GM12878 (cell line): Measurements from ENCODE around the gene PGGT1B. TPM values are rescaled to one million over a fixed set of nuclear protein-coding genes. Genes with fewer than 3 reads are reported as not detected.

Experiments
- ATAC-seq: fragments of 200-7000 bp; cut with Tn5 transposase; 3 replicates; pipeline ENCODE4 v1.9.1; 2020; ENCODE audit warnings: mild to moderate bottlenecking, moderate library complexity
- BruUV-seq: library from RNA; stranded (reverse); fragments of 400-500 nt; replicated peaks from 2 replicates; lab custom pipeline; 2021; lab: Mats Ljungman, UMichigan
- CTCF ChIA-PET: fragments of 300-600 bp; sonication (Branson Sonifier 250); formaldehyde crosslinking; extraction: SDS; loops from one replicate; lab custom pipeline; 2021; ENCODE audit warnings: inconsistent platforms; lab: Yijun Ruan, JAX
- POLR2A ChIA-PET: fragments of 350-600 bp; formaldehyde crosslinking; extraction: SDS; loops from one replicate; lab custom pipeline; 2021; ENCODE audit warnings: inconsistent platforms; lab: Charles Lee
- RAD21 ChIA-PET: fragments of 300-600 bp; sonication (Branson Sonifier 250); formaldehyde crosslinking; loops from one replicate; lab custom pipeline; 2023; ENCODE audit warnings: antibody characterized with exemption; ENCODE audit not compliant: unreplicated experiment; lab: Charles Lee
- SMC1A ChIA-PET: fragments of 300-600 bp; sonication (Branson Sonifier 250); formaldehyde crosslinking; loops from one replicate; lab custom pipeline; 2023; ENCODE audit not compliant: unreplicated experiment, uncharacterized antibody; lab: Charles Lee
- DNase-seq: peaks from one replicate; pipeline ENCODE4 v3.0.0-alpha.2; 2011; ENCODE audit warnings: low read depth, low spot score
- FAIRE-seq: peaks from 3 replicates; lab custom pipeline; 2011; peaks lifted over from hg19 to GRCh38; lab: Jason Lieb, UNC
- H2AFZ ChIP-seq: 2 replicates; pipeline ENCODE4 v1.6.0; 2011; ENCODE audit warnings: low read depth, low read length, control low read depth; ENCODE audit not compliant: control insufficient read depth
- H3K27ac ChIP-seq: 2 replicates; pipeline ENCODE4 v1.5.1; 2011; ENCODE audit warnings: control low read depth; ENCODE audit not compliant: control insufficient read depth, insufficient read depth
- H3K27me3 ChIP-seq, 2 experiments: replicated peaks in 1 of 2; 2 replicates each; pipeline versions ENCODE4 v1.6.0 to v1.6.1; 2011; ENCODE audit warnings: low read length in 1 of 2; ENCODE audit not compliant: control insufficient read depth in 2 of 2, insufficient read depth in 2 of 2
- H3K36me3 ChIP-seq, 2 experiments: 2 replicates each; pipeline ENCODE4 v1.5.1; 2011; ENCODE audit warnings: low read length in 1 of 2; ENCODE audit not compliant: control insufficient read depth in 2 of 2, insufficient read depth in 2 of 2
- H3K4me1 ChIP-seq: 2 replicates; pipeline ENCODE4 v1.6.1; 2011; ENCODE audit warnings: mild to moderate bottlenecking, low read length, moderate library complexity, mixed read lengths; ENCODE audit not compliant: control insufficient read depth, insufficient read depth
- H3K4me2 ChIP-seq: 2 replicates; pipeline ENCODE4 v1.6.0; 2011; ENCODE audit warnings: control low read depth; ENCODE audit not compliant: control insufficient read depth, insufficient read depth
- H3K4me3 ChIP-seq: fragments of 200-600 bp; sonication (generic); 2 replicates; pipeline ENCODE4 v1.5.1; 2016
- H3K79me2 ChIP-seq: 2 replicates; pipeline ENCODE4 v1.6.0; 2011; ENCODE audit warnings: low read length; ENCODE audit not compliant: control insufficient read depth, insufficient read depth
- H3K9ac ChIP-seq: 2 replicates; pipeline ENCODE4 v1.8.0; 2011; ENCODE audit warnings: low read length, control low read depth, mixed read lengths; ENCODE audit not compliant: control insufficient read depth, insufficient read depth
- H3K9me3 ChIP-seq: replicated peaks from 3 replicates; pipeline ENCODE4 v1.5.1; 2011; ENCODE audit warnings: mild to moderate bottlenecking, low read length; ENCODE audit not compliant: control insufficient read depth, insufficient read depth
- H4K20me1 ChIP-seq: 2 replicates; pipeline ENCODE4 v1.6.0; 2011; ENCODE audit not compliant: control insufficient read depth, insufficient read depth
- CHD2 ChIP-seq: IDR thresholded peaks from 2 replicates; pipeline ENCODE4 v1.6.1; 2011; ENCODE audit warnings: low read depth, low read length, improper control_type of control experiment, borderline replicate concordance
- CREM ChIP-seq: IDR thresholded peaks from 2 replicates; pipeline ENCODE4 v1.6.1; 2014; ENCODE audit warnings: antibody characterized with exemption, low read depth
- FOXK2 ChIP-seq: fragments of 450-650 bp; IDR thresholded peaks from 2 replicates; pipeline ENCODE4 v1.6.1; 2017; ENCODE audit warnings: mild to moderate bottlenecking, moderate library complexity
- HCFC1 ChIP-seq: fragments of 150-350 bp; IDR thresholded peaks from 2 replicates; pipeline ENCODE4 v1.6.1; 2014; ENCODE audit warnings: low read length
- MEF2B ChIP-seq: fragments of 450-650 bp; IDR thresholded peaks from 2 replicates; pipeline ENCODE4 v1.6.1; 2018; ENCODE audit warnings: mild to moderate bottlenecking, moderate library complexity; ENCODE audit not compliant: partially characterized antibody, poor library complexity, severe bottlenecking
- NFXL1 ChIP-seq: fragments of 450-650 bp; IDR thresholded peaks from 2 replicates; pipeline ENCODE4 v1.6.1; 2017; ENCODE audit warnings: antibody characterized with exemption, mild to moderate bottlenecking, borderline replicate concordance
- NFYB ChIP-seq: IDR thresholded peaks from 2 replicates; pipeline ENCODE4 v1.6.1; 2011; ENCODE audit warnings: low read depth, mild to moderate bottlenecking, low read length, improper control_type of control experiment, moderate library complexity; ENCODE audit not compliant: insufficient read depth
- NR2C1 ChIP-seq: fragments of 450-650 bp; IDR thresholded peaks from 2 replicates; pipeline ENCODE4 v1.6.1; 2017; ENCODE audit warnings: antibody characterized with exemption, mild to moderate bottlenecking, moderate library complexity
- RB1 ChIP-seq: fragments of 450-650 bp; formaldehyde crosslinking; IDR thresholded peaks from 2 replicates; pipeline ENCODE4 v1.6.1; 2017; ENCODE audit warnings: mild to moderate bottlenecking, borderline replicate concordance
- RCOR1 ChIP-seq: conservative IDR thresholded peaks from 2 replicates; pipeline ENCODE4 v1.6.1; 2012; ENCODE audit warnings: low read depth, low read length, improper control_type of control experiment
- SMC3 ChIP-seq: IDR thresholded peaks from 2 replicates; pipeline ENCODE4 v1.6.1; 2011; ENCODE audit warnings: low read length, improper control_type of control experiment, borderline replicate concordance
- SUZ12 ChIP-seq: fragments of 200-600 bp; sonication (generic); IDR thresholded peaks from one replicate; pipeline ENCODE4 v1.6.1; 2018; ENCODE audit warnings: antibody characterized with exemption, mild to moderate bottlenecking; ENCODE audit not compliant: unreplicated experiment
- TBL1XR1 ChIP-seq: IDR thresholded peaks from 2 replicates; pipeline ENCODE4 v1.6.1; 2012; ENCODE audit warnings: low read depth, low read length, improper control_type of control experiment
- WGBS: methylation state at CpG from one replicate; pipeline ENCODE4 v1.1.6; 2016; ENCODE audit warnings: low lambda C conversion rate; ENCODE audit not compliant: insufficient replicate concordance, insufficient coverage; ENCODE audit errors: missing lambda C conversion rate; 5-methylcytosine and 5-hydroxymethylcytosine counted together
- in situ Hi-C: fragments of 300-500 bp; cut with MboI; formaldehyde crosslinking; loops from 9 replicates; pipeline ENCODE4 v1.14.3; 2018; ENCODE audit warnings: mixed read lengths
- intact Hi-C: fragments of 100-400 bp; cut with micrococcal nuclease; formaldehyde crosslinking; loops from one replicate; pipeline ENCODE4 v1.14.2; 2022; ENCODE audit not compliant: unreplicated experiment
- polyA plus RNA-seq, 11 experiments: library from polyadenylated mRNA; depleted of rRNA in 4 of 11; unstranded in 6 of 11; stranded (reverse) in 5 of 11; fragments of >200 nt; fragmentation: Nextera tagmentation in 4 of 11; fragmentation: Illumina TruSeq in 1 of 11; extraction: Ambion mirVana in 4 of 11; extraction: Trizol in 1 of 11; gene quantifications; 1 replicate in 1 of 11; 2 replicates in 10 of 11; pipeline versions ENCODE4 v1.2.1 to v1.2.3, GENCODE V29; 2011 to 2016; ENCODE audit warnings: inconsistent platforms in 2 of 11, missing spikeins in 2 of 11, low read depth in 1 of 11
- total RNA-seq, 4 experiments: library from RNA; depleted of rRNA in 3 of 4; stranded (reverse); fragments of >200 nt in 3 of 4; fragmentation: Illumina TruSeq in 1 of 4; extraction: Trizol in 1 of 4; gene quantifications; 2 replicates each; pipeline versions ENCODE4 v1.2.1 to v1.2.3, GENCODE V29; 2013 to 2021
- TF ChIP-seq, protein P1 (sequence below): IDR thresholded peaks from 2 replicates; pipeline ENCODE4 v1.6.1; 2012; ENCODE audit warnings: improper control_type of control experiment, low read depth, low read length; ENCODE audit not compliant: insufficient replicate concordance
- TF ChIP-seq, protein P2 (sequence below): fragments of 450-650 bp; IDR thresholded peaks from 2 replicates; pipeline ENCODE4 v1.6.1; 2017; ENCODE audit warnings: mild to moderate bottlenecking, moderate library complexity

Gene PGGT1B
- total and polyA plus RNA-seq, 10 of the 15 experiments (the other 5 are each of a cell fraction or from before 2014, with no cell fraction given): 5.0 to 38.4 (median 13.9) TPM

DNA sequence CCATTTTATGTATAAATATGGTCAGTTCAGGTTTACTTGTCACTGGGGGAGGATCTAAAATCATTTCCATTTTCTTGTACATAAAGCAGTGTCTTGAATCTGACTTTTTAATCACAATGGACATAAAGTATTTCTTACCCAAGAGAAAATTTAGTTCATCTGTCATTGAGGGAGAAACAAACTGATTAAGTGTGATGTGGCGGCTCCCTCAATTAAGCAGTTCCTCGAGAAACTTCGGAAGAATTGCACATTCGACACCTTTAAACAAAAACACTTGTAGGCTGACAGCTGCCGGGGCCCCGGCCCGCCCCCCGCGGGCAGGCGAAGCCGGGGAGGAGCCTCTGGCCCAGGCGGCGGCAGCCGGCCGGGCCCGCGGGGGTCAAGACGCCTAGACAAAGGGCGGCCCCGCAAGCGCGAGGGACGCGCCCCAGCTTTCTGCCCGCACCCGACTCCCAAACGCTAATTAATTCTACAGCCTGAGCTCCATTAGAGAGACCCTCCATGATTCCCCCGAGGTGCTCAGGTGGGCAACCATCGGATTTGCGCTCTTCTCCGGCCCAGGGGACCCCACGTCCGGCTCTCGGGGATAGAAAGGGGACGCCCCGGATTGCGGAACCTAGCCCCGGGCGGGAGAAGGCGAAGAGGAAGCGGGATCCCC, 93.7 kb downstream of the PGGT1B start:
- H3K4me1 ChIP-seq: no peaks in the 10 kb centered on the region
- ATAC-seq (no peak), DNase-seq (no peak), FAIRE-seq (peak; percentile 13)
- H3K79me2 ChIP-seq: no peaks in the 10 kb centered on the region
- no peaks in the 10 kb centered on the region for H3K36me3 ChIP-seq
- ChIA-PET CTCF (interaction anchor here (1.2 kb wide), 1 partner anchor 65 kb away, joined by 4 read pairs; no protein-coding TSS in a partner anchor), RAD21 (no interaction called here), POLR2A (interaction anchor here (1.0 kb wide), 1 partner anchor 40 kb away, joined by 4 read pairs; no protein-coding TSS in a partner anchor), SMC1A (no interaction called here)
- H3K9ac ChIP-seq: no peak overlapping the region
- peaks cover 8% of the 10 kb centered on the region; the same call in 2 of the 3 replicates for H3K9me3 ChIP-seq
- peaks cover 2 to 25% of the 10 kb centered on the region in 2 experiments for H3K27me3 ChIP-seq
- no peaks in the 10 kb centered on the region for H4K20me1 ChIP-seq
- WGBS: 8% methylated on average over 29 of the region's 41 CpGs
- in situ Hi-C loops: no loop called here
- peak overlapping the region; percentile 98 for H3K4me2 ChIP-seq
- peak overlapping the region; percentile 91 for H2AFZ ChIP-seq
- H3K27ac ChIP-seq: no peak overlapping the region
- no TSS peak for BruUV-seq
- H3K4me3 ChIP-seq: peak overlapping the region; percentile 86
- intact Hi-C loops: loop anchor here (5.0 kb wide), 1 partner anchor 78 kb away; no protein-coding TSS in a partner anchor
- no peak for TF ChIP-seq MEF2B
- TF ChIP-seq FOXK2: no peak
- no peak for TF ChIP-seq NFXL1
- no peak for TF ChIP-seq TBL1XR1
- TF ChIP-seq, protein P1, sequence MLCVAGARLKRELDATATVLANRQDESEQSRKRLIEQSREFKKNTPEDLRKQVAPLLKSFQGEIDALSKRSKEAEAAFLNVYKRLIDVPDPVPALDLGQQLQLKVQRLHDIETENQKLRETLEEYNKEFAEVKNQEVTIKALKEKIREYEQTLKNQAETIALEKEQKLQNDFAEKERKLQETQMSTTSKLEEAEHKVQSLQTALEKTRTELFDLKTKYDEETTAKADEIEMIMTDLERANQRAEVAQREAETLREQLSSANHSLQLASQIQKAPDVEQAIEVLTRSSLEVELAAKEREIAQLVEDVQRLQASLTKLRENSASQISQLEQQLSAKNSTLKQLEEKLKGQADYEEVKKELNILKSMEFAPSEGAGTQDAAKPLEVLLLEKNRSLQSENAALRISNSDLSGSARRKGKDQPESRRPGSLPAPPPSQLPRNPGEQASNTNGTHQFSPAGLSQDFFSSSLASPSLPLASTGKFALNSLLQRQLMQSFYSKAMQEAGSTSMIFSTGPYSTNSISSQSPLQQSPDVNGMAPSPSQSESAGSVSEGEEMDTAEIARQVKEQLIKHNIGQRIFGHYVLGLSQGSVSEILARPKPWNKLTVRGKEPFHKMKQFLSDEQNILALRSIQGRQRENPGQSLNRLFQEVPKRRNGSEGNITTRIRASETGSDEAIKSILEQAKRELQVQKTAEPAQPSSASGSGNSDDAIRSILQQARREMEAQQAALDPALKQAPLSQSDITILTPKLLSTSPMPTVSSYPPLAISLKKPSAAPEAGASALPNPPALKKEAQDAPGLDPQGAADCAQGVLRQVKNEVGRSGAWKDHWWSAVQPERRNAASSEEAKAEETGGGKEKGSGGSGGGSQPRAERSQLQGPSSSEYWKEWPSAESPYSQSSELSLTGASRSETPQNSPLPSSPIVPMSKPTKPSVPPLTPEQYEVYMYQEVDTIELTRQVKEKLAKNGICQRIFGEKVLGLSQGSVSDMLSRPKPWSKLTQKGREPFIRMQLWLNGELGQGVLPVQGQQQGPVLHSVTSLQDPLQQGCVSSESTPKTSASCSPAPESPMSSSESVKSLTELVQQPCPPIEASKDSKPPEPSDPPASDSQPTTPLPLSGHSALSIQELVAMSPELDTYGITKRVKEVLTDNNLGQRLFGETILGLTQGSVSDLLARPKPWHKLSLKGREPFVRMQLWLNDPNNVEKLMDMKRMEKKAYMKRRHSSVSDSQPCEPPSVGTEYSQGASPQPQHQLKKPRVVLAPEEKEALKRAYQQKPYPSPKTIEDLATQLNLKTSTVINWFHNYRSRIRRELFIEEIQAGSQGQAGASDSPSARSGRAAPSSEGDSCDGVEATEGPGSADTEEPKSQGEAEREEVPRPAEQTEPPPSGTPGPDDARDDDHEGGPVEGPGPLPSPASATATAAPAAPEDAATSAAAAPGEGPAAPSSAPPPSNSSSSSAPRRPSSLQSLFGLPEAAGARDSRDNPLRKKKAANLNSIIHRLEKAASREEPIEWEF: no peak
- no peak for TF ChIP-seq RB1
- TF ChIP-seq, protein P2, sequence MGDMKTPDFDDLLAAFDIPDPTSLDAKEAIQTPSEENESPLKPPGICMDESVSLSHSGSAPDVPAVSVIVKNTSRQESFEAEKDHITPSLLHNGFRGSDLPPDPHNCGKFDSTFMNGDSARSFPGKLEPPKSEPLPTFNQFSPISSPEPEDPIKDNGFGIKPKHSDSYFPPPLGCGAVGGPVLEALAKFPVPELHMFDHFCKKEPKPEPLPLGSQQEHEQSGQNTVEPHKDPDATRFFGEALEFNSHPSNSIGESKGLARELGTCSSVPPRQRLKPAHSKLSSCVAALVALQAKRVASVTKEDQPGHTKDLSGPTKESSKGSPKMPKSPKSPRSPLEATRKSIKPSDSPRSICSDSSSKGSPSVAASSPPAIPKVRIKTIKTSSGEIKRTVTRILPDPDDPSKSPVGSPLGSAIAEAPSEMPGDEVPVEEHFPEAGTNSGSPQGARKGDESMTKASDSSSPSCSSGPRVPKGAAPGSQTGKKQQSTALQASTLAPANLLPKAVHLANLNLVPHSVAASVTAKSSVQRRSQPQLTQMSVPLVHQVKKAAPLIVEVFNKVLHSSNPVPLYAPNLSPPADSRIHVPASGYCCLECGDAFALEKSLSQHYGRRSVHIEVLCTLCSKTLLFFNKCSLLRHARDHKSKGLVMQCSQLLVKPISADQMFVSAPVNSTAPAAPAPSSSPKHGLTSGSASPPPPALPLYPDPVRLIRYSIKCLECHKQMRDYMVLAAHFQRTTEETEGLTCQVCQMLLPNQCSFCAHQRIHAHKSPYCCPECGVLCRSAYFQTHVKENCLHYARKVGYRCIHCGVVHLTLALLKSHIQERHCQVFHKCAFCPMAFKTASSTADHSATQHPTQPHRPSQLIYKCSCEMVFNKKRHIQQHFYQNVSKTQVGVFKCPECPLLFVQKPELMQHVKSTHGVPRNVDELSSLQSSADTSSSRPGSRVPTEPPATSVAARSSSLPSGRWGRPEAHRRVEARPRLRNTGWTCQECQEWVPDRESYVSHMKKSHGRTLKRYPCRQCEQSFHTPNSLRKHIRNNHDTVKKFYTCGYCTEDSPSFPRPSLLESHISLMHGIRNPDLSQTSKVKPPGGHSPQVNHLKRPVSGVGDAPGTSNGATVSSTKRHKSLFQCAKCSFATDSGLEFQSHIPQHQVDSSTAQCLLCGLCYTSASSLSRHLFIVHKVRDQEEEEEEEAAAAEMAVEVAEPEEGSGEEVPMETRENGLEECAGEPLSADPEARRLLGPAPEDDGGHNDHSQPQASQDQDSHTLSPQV: no peak
- TF ChIP-seq SMC3: no peak
- no peak for TF ChIP-seq CHD2
- TF ChIP-seq NFYB: no peak
- no peak for TF ChIP-seq CREM
- no peak for TF ChIP-seq RCOR1
- TF ChIP-seq NR2C1: no peak
- TF ChIP-seq SUZ12: no peak
- TF ChIP-seq HCFC1: no peak
